M059J (cell line): ENCODE data around the gene SULT4A1. TPM values are rescaled to one million over a fixed set of nuclear protein-coding genes. Genes with fewer than 3 reads are reported as not detected.

Experiments
- DNase-seq: peaks from one replicate; pipeline ENCODE4 v3.0.0-alpha.2; 2012; ENCODE audit warnings: low read depth
- total RNA-seq: library from RNA; depleted of rRNA; stranded (reverse); fragments of >200 nt; shearing (Covaris generic); gene quantifications from 2 replicates; pipeline ENCODE4 v1.2.3, GENCODE V29; 2014

The SULT4A1 gene
- total RNA-seq, 1 experiment from 2014 or later, result not detected

GRCh38 chr22:43828725-43828997 is 33.7 kb downstream of the SULT4A1 start:
- no peak for DNase-seq

- DNase-seq, result no peak
Measured at GRCh38 chr22:43827926-43828724, 34.2 kb downstream of the SULT4A1 start.

GRCh38 chr22:43827003-43827735 is 35.1 kb downstream of the SULT4A1 start:
- DNase-seq, result no peak

GRCh38 chr22:43826142-43827002 is 35.9 kb downstream of the SULT4A1 start:
- peak; percentile 60 for DNase-seq

GRCh38 chr22:43825651-43826050 is 36.7 kb downstream of the SULT4A1 start:
- DNase-seq, result no peak

GRCh38 chr22:43824724-43825420 is 37.4 kb downstream of the SULT4A1 start:
- DNase-seq, result no peak

GRCh38 chr22:43823911-43824665 is 38.2 kb downstream of the SULT4A1 start:
- DNase-seq, result no peak

- DNase-seq, result peak; percentile 21
Measured at GRCh38 chr22:43823353-43823908, 38.9 kb downstream of the SULT4A1 start.

GRCh38 chr22:43821606-43822425 is 40.5 kb downstream of the SULT4A1 start:
- no peak for DNase-seq

- no peak for DNase-seq
Measured at GRCh38 chr22:43820651-43821305, 41.5 kb downstream of the SULT4A1 start.

- DNase-seq, result no peak
Measured at GRCh38 chr22:43819931-43820640, 42.2 kb downstream of the SULT4A1 start.

GRCh38 chr22:43819421-43819921 is 42.8 kb downstream of the SULT4A1 start:
- DNase-seq, result no peak

- DNase-seq, result no peak
Measured at GRCh38 chr22:43818981-43819380, 43.3 kb downstream of the SULT4A1 start.

- DNase-seq, result no peak
Measured at GRCh38 chr22:43817402-43817801, 44.9 kb downstream of the SULT4A1 start.

- no peak for DNase-seq
Measured at GRCh38 chr22:43814264-43814663, 48.0 kb downstream of the SULT4A1 start.

- no peak for DNase-seq
Measured at GRCh38 chr22:43812890-43813289, 49.4 kb downstream of the SULT4A1 start.

- DNase-seq, result peak; percentile 85
Measured at GRCh38 chr22:43812149-43812842, 50.0 kb downstream of the SULT4A1 start, which contains the start of gene EFCAB6. Gene EFCAB6, minus strand, starts transcription at chr22:43812305. Its CDS starts 29,987 bp downstream, at chr22:43782318.

- DNase-seq, result peak; percentile 37
Measured at GRCh38 chr22:43811777-43812148, 50.5 kb downstream of the SULT4A1 start.
